Heart right ventricle (tissue), 16 donors: ENCODE results near the gene C12orf42. TPM values are rescaled to one million over a fixed set of nuclear protein-coding genes. Genes with fewer than 3 reads are reported as not detected.

Experiments
- ATAC-seq, 8 donors: fragments of 200-7000 bp; cut with Tn5 transposase; one replicate each; pipeline ENCODE4 v1.9.1; 2020; ENCODE audit warnings: mild to moderate bottlenecking in 8 of 8, moderate library complexity in 8 of 8, moderate number of reproducible peaks in 1 of 8
- DNase-seq, 2 donors: peaks; one replicate each; pipeline ENCODE4 v3.0.0-alpha.2; 2020
- H3K27ac ChIP-seq, 10 donors: fragments of 200-600 bp; sonication (generic) in 2 of 10; one replicate each; pipeline versions ENCODE4 v1.5.0 to v1.8.0; 2020 to 2022; ENCODE audit warnings: mild to moderate bottlenecking in 3 of 10
- H3K27me3 ChIP-seq, 7 donors: fragments of 200-600 bp; one replicate each; pipeline ENCODE4 v1.8.0; 2021 to 2022; ENCODE audit warnings: mild to moderate bottlenecking in 2 of 7
- H3K36me3 ChIP-seq, 9 donors: fragments of 200-600 bp; sonication (generic) in 1 of 9; one replicate each; pipeline versions ENCODE4 v1.5.0 to v1.8.0; 2020 to 2022; ENCODE audit warnings: mild to moderate bottlenecking in 2 of 9
- H3K4me1 ChIP-seq, 9 donors: fragments of 200-600 bp; sonication (generic) in 1 of 9; one replicate each; pipeline versions ENCODE4 v1.5.0 to v1.8.0; 2020 to 2022; ENCODE audit warnings: mild to moderate bottlenecking in 4 of 9
- H3K4me3 ChIP-seq, 10 donors: fragments of 200-600 bp; sonication (generic) in 2 of 10; one replicate each; pipeline versions ENCODE4 v1.5.0 to v1.8.0; 2020 to 2022; ENCODE audit warnings: mild to moderate bottlenecking in 7 of 10, moderate library complexity in 2 of 10
- H3K9me3 ChIP-seq, 11 donors: fragments of 200-600 bp in 10 of 11; sonication (generic) in 2 of 11; one replicate each; pipeline versions ENCODE4 v1.5.0 to v1.8.0; 2013 to 2022; ENCODE audit warnings: mild to moderate bottlenecking in 2 of 11, control low read depth in 1 of 11, moderate library complexity in 1 of 11
- WGBS, 2 donors: extraction: QIAGEN DNeasy Blood & Tissue Kit; methylation state at CpG; one replicate each; pipeline ENCODE4 v1.1.7; 2013; ENCODE audit warnings: inconsistent platforms in 1 of 2; 5-methylcytosine and 5-hydroxymethylcytosine counted together
- intact Hi-C, 10 donors: fragments of 100-400 bp; cut with DNase I; formaldehyde crosslinking; loops; one replicate each; pipeline versions ENCODE4 v1.11.1 to v1.14.2; 2022
- polyA plus RNA-seq, 2 donors: library from polyadenylated mRNA; stranded (reverse); fragments of 200-250 nt; gene quantifications; one replicate each; pipeline ENCODE4 v1.2.3, GENCODE V29; 2013
- total RNA-seq, 10 donors: library from RNA; stranded (reverse); fragmentation: NEBNext Ultra II Directional in 3 of 10; extraction: Animal tissue kit (Norgen Biotek cat#: 25700) in 3 of 10; gene quantifications; one replicate each; pipeline versions ENCODE4 v1.2.1 to v1.2.4, GENCODE V29; 2021 to 2023
- TF ChIP-seq, protein P1 (sequence below), 9 donors: fragments of 200-600 bp; sonication (generic) in 2 of 9; IDR thresholded peaks; one replicate each; pipeline versions ENCODE4 v1.5.0 to v1.8.0; 2021 to 2022; ENCODE audit warnings: antibody characterized with exemption in 9 of 9, mild to moderate bottlenecking in 5 of 9, moderate library complexity in 1 of 9
- donor health status: Arrhythmogenic right ventricular cardiomyopathy.
- donor health status: ischemic (EF 13 %, LVEDD 7.1; RV severe dilation, severe dysfunction).
- donor health status: healthy with polysubstance abuse.
- donor health status: DM: no; HTN: yes; CAD: no.
- donor health status: DM: no; HTN: no; CAD: no.
- donor health status: ischemic (EF 25% LVEDD 6.9; RV normal size, moderate dysfunction).
- donor health status: ischemic (EF 25% LVEDD 5.7; RV mildly dilated, moderate dysfunction).
- donor health status: healthy.
- donor health status: DM: yes; HTN: yes; CAD: no.
- donor health status: Ischemic cardiomyopathy.
- donor health status: ischemic (EF 35%, LVEDD 5.7; RV mildly dilated, moderate dysfunction).
- donor health status: nonischemic (EF 11% LVEDD 7.7; RV severe dilation, severe dysfunction).
- donor health status: DM: yes; HTN: yes; CAD: no.
- donor health status: PGD.
- donor health status: ischemic (EF 29% LVEDD 5.4; RV normal size, mild dysfunction).
- donor health status: nonischemic (EF 23%, LVEDD 6.1; RV moderate dilation, normal function).

C12orf42 gene
- total and polyA plus RNA-seq, 12 donors, result 0.21 TPM; not detected in 11

DNA sequence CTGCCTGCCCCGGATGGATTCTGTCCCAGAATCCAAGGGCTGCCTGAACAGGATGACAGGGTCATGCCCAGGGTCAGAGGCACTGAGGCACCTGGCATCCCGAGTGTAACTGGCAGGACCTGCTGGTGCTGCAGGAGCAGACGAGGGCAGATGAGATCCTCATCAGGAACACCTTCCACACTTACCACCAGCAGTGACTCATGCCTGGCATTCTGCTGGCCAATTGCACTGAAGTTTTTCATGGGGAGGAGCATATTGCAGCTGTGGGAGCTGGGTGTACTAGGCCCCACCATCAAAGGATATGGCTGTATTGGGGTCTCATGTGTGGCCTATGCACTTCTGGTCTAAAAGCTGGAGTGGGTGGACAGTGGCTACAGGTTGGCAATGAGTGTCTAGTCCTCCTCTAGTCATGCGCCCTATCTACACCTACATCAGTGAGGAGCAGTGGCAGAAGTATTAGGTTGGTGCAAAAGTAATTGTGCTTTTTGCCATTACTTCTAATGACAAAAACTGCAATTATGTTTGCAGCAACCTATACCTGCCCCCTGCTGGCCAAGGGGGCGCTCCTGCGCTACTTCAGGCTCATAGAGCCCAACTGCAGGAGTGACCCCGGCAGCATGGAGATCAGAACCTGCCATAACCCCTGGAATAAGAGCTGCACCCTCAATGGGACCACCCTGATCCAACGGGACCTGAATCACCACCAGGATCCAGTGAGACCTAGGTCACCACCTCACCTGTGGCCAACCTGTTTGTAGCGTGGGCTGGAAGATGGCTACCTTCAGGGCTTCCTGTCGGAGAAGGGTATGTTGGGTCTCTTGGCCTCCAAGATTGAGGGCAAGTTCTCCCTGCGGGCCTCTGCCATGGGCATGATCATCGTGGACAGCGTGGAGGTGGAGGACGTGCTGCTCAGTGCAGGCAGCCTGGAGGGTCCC lies 8.0 kb upstream of the C12orf42 start:
- peak in 1 of 2 donors; percentile 16 for DNase-seq
- no peak overlapping the region for H3K27ac ChIP-seq
- TF ChIP-seq, protein P1, sequence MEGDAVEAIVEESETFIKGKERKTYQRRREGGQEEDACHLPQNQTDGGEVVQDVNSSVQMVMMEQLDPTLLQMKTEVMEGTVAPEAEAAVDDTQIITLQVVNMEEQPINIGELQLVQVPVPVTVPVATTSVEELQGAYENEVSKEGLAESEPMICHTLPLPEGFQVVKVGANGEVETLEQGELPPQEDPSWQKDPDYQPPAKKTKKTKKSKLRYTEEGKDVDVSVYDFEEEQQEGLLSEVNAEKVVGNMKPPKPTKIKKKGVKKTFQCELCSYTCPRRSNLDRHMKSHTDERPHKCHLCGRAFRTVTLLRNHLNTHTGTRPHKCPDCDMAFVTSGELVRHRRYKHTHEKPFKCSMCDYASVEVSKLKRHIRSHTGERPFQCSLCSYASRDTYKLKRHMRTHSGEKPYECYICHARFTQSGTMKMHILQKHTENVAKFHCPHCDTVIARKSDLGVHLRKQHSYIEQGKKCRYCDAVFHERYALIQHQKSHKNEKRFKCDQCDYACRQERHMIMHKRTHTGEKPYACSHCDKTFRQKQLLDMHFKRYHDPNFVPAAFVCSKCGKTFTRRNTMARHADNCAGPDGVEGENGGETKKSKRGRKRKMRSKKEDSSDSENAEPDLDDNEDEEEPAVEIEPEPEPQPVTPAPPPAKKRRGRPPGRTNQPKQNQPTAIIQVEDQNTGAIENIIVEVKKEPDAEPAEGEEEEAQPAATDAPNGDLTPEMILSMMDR (IDR thresholded peaks at IDR 0.05), result peak in 2 of 9 donors; percentile 6 to 49
- no peaks in the 10 kb centered on the region for H3K36me3 ChIP-seq
- ATAC-seq, result peak in 1 of 8 donors; percentile 19
- no peak overlapping the region for H3K4me3 ChIP-seq
- WGBS, 2 donors, result 77 to 81% methylated on average over 14 of the region's 14 CpGs
- intact Hi-C loops, result no loop called here
- H3K4me1 ChIP-seq, result no peaks in the 10 kb centered on the region
- no peaks in the 10 kb centered on the region for H3K9me3 ChIP-seq
- peaks cover 0 to 4% (median under 1%) of the 10 kb centered on the region in 7 donors for H3K27me3 ChIP-seq

DNA sequence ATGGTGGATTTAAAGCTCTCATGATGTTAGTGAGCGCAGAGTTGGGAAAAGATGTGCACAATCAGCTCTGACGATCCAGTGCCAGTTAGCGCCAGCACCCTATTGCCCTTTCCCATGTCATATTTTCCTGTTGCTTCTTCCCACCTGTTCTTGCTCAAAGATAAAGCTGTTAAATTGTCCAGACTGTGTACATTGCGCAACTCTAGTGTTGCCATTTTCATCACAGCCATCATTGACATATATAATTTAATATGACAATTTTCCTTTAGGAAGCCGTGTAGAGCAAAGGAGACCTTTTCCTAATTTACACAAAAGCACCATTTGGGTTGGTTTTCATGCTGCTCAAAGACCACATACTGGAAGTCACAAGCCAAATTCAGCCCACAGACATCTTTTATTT lies 5.7 kb upstream of the C12orf42 start:
- ATAC-seq (no peak), DNase-seq (no peak)
- intact Hi-C loops, result no loop called here
- Histone ChIP-seq H3K36me3 (no peaks in the 10 kb centered on the region), H3K27me3 (peaks cover 0 to 22% (median 11%) of the 10 kb centered on the region in 7 donors), H3K27ac (no peak overlapping the region), H3K4me3 (no peak overlapping the region), H3K4me1 (no peaks in the 10 kb centered on the region), H3K9me3 (peaks cover 0 to 4% (median 0%) of the 10 kb centered on the region in 11 donors)
- TF ChIP-seq, protein P1 (IDR thresholded peaks at IDR 0.05), result no peak
- 80 to 81% methylated on average over 5 of the region's 5 CpGs for WGBS, 2 donors

DNA sequence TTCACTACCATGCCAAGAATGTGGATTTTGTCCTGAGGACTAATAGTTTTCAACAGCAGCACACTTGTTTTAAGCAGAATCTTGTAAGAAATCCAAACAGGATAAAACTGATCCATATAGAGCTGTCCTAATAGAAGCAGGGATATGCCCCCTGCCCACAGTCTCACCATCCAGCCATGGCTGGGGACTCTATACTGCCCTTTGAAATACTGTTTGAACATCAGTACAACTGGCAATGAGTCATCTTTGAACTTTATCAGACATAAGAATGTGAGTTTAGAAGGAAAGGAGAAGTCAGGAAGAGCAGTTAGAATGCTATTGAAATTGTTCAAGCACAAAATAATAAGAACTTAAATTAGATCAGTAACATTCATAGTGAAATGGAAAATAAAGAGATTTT lies 3.8 kb upstream of the C12orf42 start:
- Histone ChIP-seq H3K4me1 (peaks cover 0 to 11% (median 7%) of the 10 kb centered on the region in 9 donors), H3K36me3 (no peaks in the 10 kb centered on the region), H3K9me3 (peaks cover 0 to 4% (median 0%) of the 10 kb centered on the region in 11 donors), H3K27me3 (peaks cover 8 to 41% (median 30%) of the 10 kb centered on the region in 7 donors), H3K4me3 (no peak overlapping the region), H3K27ac (no peak overlapping the region)
- intact Hi-C loops, result no loop called here
- DNase-seq (no peak), ATAC-seq (no peak)
- TF ChIP-seq, protein P1 (IDR thresholded peaks at IDR 0.05), result no peak

DNA sequence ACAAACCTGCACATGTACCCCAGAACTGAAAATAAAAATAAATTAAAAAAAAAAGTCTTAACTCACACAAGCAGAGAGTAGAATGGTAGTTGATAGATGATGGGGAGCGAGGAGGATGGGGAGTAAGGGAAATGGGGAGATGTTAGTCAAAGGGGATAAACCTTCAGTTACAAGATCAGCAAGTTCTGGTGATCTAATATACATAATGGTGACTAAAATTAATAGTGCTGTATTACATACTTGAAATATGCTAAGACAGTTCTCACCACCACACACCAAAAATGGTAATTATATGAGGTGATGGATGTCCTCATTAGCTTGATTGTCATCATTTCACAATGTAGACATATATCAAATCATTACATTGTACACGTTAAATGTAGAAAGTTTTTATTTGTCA lies 3.2 kb upstream of the C12orf42 start:
- Histone ChIP-seq H3K27me3 (peaks cover 8 to 47% (median 36%) of the 10 kb centered on the region in 7 donors), H3K4me3 (no peak overlapping the region), H3K36me3 (no peaks in the 10 kb centered on the region), H3K27ac (no peak overlapping the region), H3K4me1 (peaks cover 0 to 11% (median 7%) of the 10 kb centered on the region in 9 donors), H3K9me3 (peaks cover 0 to 4% (median 0%) of the 10 kb centered on the region in 11 donors)
- ATAC-seq (no peak), DNase-seq (no peak)
- TF ChIP-seq, protein P1 (IDR thresholded peaks at IDR 0.05), result no peak
- intact Hi-C loops, result no loop called here
- 83 to 86% methylated on average over 2 of the region's 2 CpGs for WGBS, 2 donors
